WERI-Rb-1 (cell line): ENCODE measurements around the gene ADAM22.

Experiments
- DNase-seq: peaks from one replicate; pipeline ENCODE4 v3.0.0-alpha.2; 2020
- H3K27ac ChIP-seq: fragments of 250-450 bp; sonication (Bioruptor Pico); 2 replicates; pipeline ENCODE4 v1.5.1; 2020; ENCODE audit warnings: mild to moderate bottlenecking, moderate library complexity
- H3K27me3 ChIP-seq: fragments of 250-450 bp; sonication (Bioruptor Pico); 2 replicates; pipeline ENCODE4 v1.5.1; 2021; ENCODE audit warnings: mild to moderate bottlenecking, low read depth, moderate library complexity; ENCODE audit not compliant: insufficient read depth, severe bottlenecking
- H3K36me3 ChIP-seq: fragments of 250-450 bp; sonication (Bioruptor Pico); 2 replicates; pipeline ENCODE4 v1.5.1; 2020; ENCODE audit warnings: mild to moderate bottlenecking, moderate library complexity
- H3K4me3 ChIP-seq: 2 replicates; pipeline ENCODE4 v1.5.1; 2011; ENCODE audit warnings: low read depth, mild to moderate bottlenecking, control low read depth, low read length
- H3K9me3 ChIP-seq: fragments of 250-450 bp; sonication (Bioruptor Pico); 2 replicates; pipeline ENCODE4 v1.5.1; 2021; ENCODE audit warnings: mild to moderate bottlenecking, moderate library complexity; ENCODE audit not compliant: severe bottlenecking
- CTCF ChIP-seq: IDR thresholded peaks from 2 replicates; pipeline ENCODE4 v1.5.1; 2011; ENCODE audit warnings: low read depth, mild to moderate bottlenecking, control low read depth, inconsistent platforms, low read length

The ADAM22 gene

GRCh38 chr7:88132725-88133124 is 198.7 kb downstream of the ADAM22 start:
- Histone ChIP-seq H3K27me3 (no peaks in the 10 kb centered on the region), H3K9me3 (no peaks in the 10 kb centered on the region), H3K27ac (no peak overlapping the region), H3K4me3 (no peak overlapping the region), H3K36me3 (no peaks in the 10 kb centered on the region)
- DNase-seq = no peak
- TF ChIP-seq CTCF = no peak

- no peak for DNase-seq
- TF ChIP-seq CTCF = no peak
- Histone ChIP-seq H3K27ac (no peak overlapping the region), H3K36me3 (no peaks in the 10 kb centered on the region; the same call in 1 of the 2 replicates), H3K9me3 (no peaks in the 10 kb centered on the region), H3K27me3 (no peaks in the 10 kb centered on the region), H3K4me3 (no peak overlapping the region)
These were observed 206.9 kb downstream of the ADAM22 start for GRCh38 chr7:88140947-88141346.

- DNase-seq = no peak
- Histone ChIP-seq H3K27ac (no peak overlapping the region), H3K9me3 (no peaks in the 10 kb centered on the region), H3K4me3 (no peak overlapping the region), H3K36me3 (no peaks in the 10 kb centered on the region; the same call in 1 of the 2 replicates), H3K27me3 (no peaks in the 10 kb centered on the region)
- no peak for TF ChIP-seq CTCF
These were observed 207.4 kb downstream of the ADAM22 start for GRCh38 chr7:88141479-88141878.

GRCh38 chr7:88141953-88142352 is 207.9 kb downstream of the ADAM22 start:
- H3K27me3 ChIP-seq = no peaks in the 10 kb centered on the region
- no peak for TF ChIP-seq CTCF

GRCh38 chr7:88146616-88147015 is 212.6 kb downstream of the ADAM22 start:
- no peaks in the 10 kb centered on the region; the same call in 1 of the 2 replicates for H3K36me3 ChIP-seq
- no peak overlapping the region for H3K4me3 ChIP-seq
- no peak overlapping the region for H3K27ac ChIP-seq
- no peak for DNase-seq
- TF ChIP-seq CTCF = no peak
- H3K27me3 ChIP-seq = no peaks in the 10 kb centered on the region
- H3K9me3 ChIP-seq = no peaks in the 10 kb centered on the region

More at GRCh38 chr7:88141953-88142352, 207.9 kb downstream of the ADAM22 start:
- no peak for DNase-seq
- no peaks in the 10 kb centered on the region for H3K9me3 ChIP-seq
- H3K27ac ChIP-seq = no peak overlapping the region
- no peaks in the 10 kb centered on the region; the same call in 1 of the 2 replicates for H3K36me3 ChIP-seq
- no peak overlapping the region for H3K4me3 ChIP-seq

- no peak for TF ChIP-seq CTCF
- Histone ChIP-seq H3K9me3 (no peaks in the 10 kb centered on the region), H3K36me3 (no peaks in the 10 kb centered on the region; the same call in 1 of the 2 replicates), H3K4me3 (no peak overlapping the region), H3K27ac (no peak overlapping the region), H3K27me3 (no peaks in the 10 kb centered on the region)
- no peak for DNase-seq
These were observed 213.3 kb downstream of the ADAM22 start for GRCh38 chr7:88147341-88147740.
